Inflammatory macrophage treated with lipopolysaccharide for 4 hours (primary cell): ENCODE measurements around the gene KPTN.

Source experiments
- DNase-seq: peaks from one replicate; pipeline ENCODE4 v3.0.0-alpha.2; 2020

The KPTN gene

GRCh38 chr19:47508721-47509120, 24.7 kb upstream of the KPTN start:
- no peak for DNase-seq

GRCh38 chr19:47507924-47508553, 24.0 kb upstream of the KPTN start:
- DNase-seq: no peak

- DNase-seq: no peak
Measured at GRCh38 chr19:47507012-47507411, 23.0 kb upstream of the KPTN start.

GRCh38 chr19:47506459-47506858, 22.4 kb upstream of the KPTN start:
- no peak for DNase-seq

- no peak for DNase-seq
Measured at GRCh38 chr19:47505506-47505905, 21.5 kb upstream of the KPTN start.

- DNase-seq: no peak
Measured at GRCh38 chr19:47503826-47504150, 19.8 kb upstream of the KPTN start.

- no peak for DNase-seq
Measured at GRCh38 chr19:47503130-47503825, 19.3 kb upstream of the KPTN start.

GRCh38 chr19:47499863-47500830, 16.1 kb upstream of the KPTN start:
- no peak for DNase-seq

- DNase-seq: no peak
Measured at GRCh38 chr19:47499371-47499770, 15.4 kb upstream of the KPTN start.

- no peak for DNase-seq
Measured at GRCh38 chr19:47498561-47498960, 14.5 kb upstream of the KPTN start.

- DNase-seq: no peak
Measured at GRCh38 chr19:47497821-47498520, 14.0 kb upstream of the KPTN start.

GRCh38 chr19:47497050-47497766, 13.2 kb upstream of the KPTN start:
- no peak for DNase-seq

GRCh38 chr19:47495478-47496372, 11.7 kb upstream of the KPTN start:
- DNase-seq: no peak

GRCh38 chr19:47494729-47495128, 10.7 kb upstream of the KPTN start:
- no peak for DNase-seq

GRCh38 chr19:47494211-47494547, 10.2 kb upstream of the KPTN start:
- DNase-seq: no peak

- no peak for DNase-seq
Measured at GRCh38 chr19:47493378-47494210, 9.6 kb upstream of the KPTN start.

GRCh38 chr19:47492571-47493377, 8.8 kb upstream of the KPTN start:
- DNase-seq: no peak

- no peak for DNase-seq
Measured at GRCh38 chr19:47492137-47492533, 8.1 kb upstream of the KPTN start.

- DNase-seq: no peak
Measured at GRCh38 chr19:47491358-47492136, 7.5 kb upstream of the KPTN start.
